Activated B cell treated with CpG ODN at 0.5 μM for 24 hours (primary cell): ENCODE measurements around the gene ANXA6. TPM values are rescaled to one million over a fixed set of nuclear protein-coding genes. Genes with fewer than 3 reads are reported as not detected.
A peak's percentile ranks its signal among the peaks of the same experiment; 100 is the strongest.

Experiments
- ATAC-seq: fragments of 200-7000 bp; cut with Tn5 transposase; one replicate; pipeline ENCODE4 v1.10.0; 2021; ENCODE audit warnings: low read depth, mild to moderate bottlenecking, moderate library complexity
- CTCF ChIA-PET: fragments of 350-600 bp; sonication (Branson Sonifier 250); formaldehyde crosslinking; loops from one replicate; lab custom pipeline; 2021; ENCODE audit warnings: antibody characterized with exemption; lab: Charles Lee
- POLR2A ChIA-PET: fragments of 350-600 bp; sonication (Branson Sonifier 250); formaldehyde crosslinking; loops from one replicate; lab custom pipeline; 2021; ENCODE audit warnings: antibody characterized with exemption; lab: Charles Lee
- DNase-seq: peaks from one replicate; pipeline ENCODE4 v3.0.0; 2022
- H3K27ac Mint-ChIP-seq: one replicate; pipeline ENCODE4 v1.8.0; 2020; ENCODE audit warnings: mixed read lengths
- H3K27me3 Mint-ChIP-seq: one replicate; pipeline ENCODE4 v1.8.0; 2021; ENCODE audit warnings: mixed read lengths
- H3K36me3 Mint-ChIP-seq: one replicate; pipeline ENCODE4 v1.8.0; 2021; ENCODE audit warnings: low read depth, mixed read lengths
- H3K4me1 Mint-ChIP-seq: one replicate; pipeline ENCODE4 v1.8.0; 2021; ENCODE audit warnings: mixed read lengths
- H3K4me3 Mint-ChIP-seq: one replicate; pipeline ENCODE4 v1.8.0; 2020; ENCODE audit warnings: mild to moderate bottlenecking, mixed read lengths
- H3K9me3 Mint-ChIP-seq: one replicate; pipeline ENCODE4 v1.8.0; 2020; ENCODE audit warnings: mixed read lengths
- intact Hi-C: fragments of 100-400 bp; cut with micrococcal nuclease; formaldehyde crosslinking; loops from one replicate; pipeline ENCODE4 v1.15.1; 2024
- total RNA-seq: library from RNA; stranded (reverse); gene quantifications from 2 replicates; pipeline ENCODE4 v1.2.3, GENCODE V29; 2022
- TF ChIP-seq, protein P1 (sequence below): fragments of 200-600 bp; IDR thresholded peaks from one replicate; pipeline ENCODE4 v1.8.0; 2022; ENCODE audit warnings: antibody characterized with exemption, mild to moderate bottlenecking

The ANXA6 gene
- total RNA-seq, 1 donor from 2014 or later, result 367 TPM

DNA sequence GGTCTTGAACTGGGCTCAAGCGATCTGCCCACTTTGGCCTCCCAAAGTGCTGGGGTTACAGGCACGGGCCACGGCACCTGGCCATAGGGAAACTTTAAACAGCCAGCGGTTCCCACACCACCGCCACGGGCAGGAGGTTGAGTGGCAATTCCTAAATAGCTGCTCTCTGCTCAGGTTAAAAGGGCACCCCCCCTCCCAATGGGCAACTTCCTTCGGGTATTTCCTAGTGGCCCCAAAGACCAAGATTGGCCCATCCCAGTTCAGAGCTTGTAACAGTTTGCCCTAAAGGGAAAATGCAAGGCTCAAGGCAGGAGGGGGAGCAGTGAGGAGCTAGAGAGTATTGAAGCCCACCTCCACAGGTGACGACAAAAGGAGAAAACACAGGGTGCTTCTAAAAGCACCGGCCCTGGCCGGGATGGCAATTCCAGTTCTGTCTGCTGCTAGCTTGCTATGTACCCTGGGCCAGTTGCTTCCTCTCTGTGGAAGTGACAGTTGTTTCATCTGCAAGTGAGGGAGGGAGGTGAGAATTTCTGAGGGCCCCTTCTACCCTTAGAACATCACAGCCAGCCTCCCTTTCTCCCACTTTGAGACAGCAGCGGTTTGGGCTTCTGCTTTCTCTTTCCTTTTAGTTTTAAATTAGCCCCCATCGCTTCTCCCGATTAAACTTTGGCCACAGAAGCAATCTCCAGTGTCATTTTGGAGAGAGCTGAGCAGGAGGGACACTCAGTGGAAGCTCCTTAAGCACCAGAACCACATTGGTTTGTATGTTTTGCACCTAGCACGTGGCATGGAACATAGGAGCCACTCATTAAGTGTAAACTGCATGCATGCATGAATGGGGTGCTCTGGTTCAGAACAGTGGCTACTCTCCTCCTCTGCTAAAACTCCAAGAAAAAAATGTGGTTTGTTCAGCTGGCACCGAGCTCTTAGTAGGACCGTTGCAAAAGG is 59.5 kb downstream of the ANXA6 start:
- POLR2A ChIA-PET, result interaction anchor here (0.5 to 6.0 kb wide), 15 partner anchors 8 to 51 kb away, joined by 3 to 90 read pairs (median 5); partner anchors contain the start of gene TNIP1
- Mint-ChIP-seq H3K27me3 (no peaks in the 10 kb centered on the region), H3K9me3 (no peaks in the 10 kb centered on the region), H3K4me3 (no peak overlapping the region), H3K27ac (peak overlapping the region; percentile 76), H3K4me1 (peaks cover 78% of the 10 kb centered on the region), H3K36me3 (peaks cover 42% of the 10 kb centered on the region)
- intact Hi-C loops, result loop anchor here (1.0 kb wide), 2 partner anchors 13 to 17 kb away; no protein-coding TSS in a partner anchor
- CTCF ChIA-PET, result interaction anchor here (1.4 to 3.8 kb wide), 4 partner anchors 11 to 140 kb away, joined by 3 to 22 read pairs (median 14); no protein-coding TSS in a partner anchor
- TF ChIP-seq, protein P1, sequence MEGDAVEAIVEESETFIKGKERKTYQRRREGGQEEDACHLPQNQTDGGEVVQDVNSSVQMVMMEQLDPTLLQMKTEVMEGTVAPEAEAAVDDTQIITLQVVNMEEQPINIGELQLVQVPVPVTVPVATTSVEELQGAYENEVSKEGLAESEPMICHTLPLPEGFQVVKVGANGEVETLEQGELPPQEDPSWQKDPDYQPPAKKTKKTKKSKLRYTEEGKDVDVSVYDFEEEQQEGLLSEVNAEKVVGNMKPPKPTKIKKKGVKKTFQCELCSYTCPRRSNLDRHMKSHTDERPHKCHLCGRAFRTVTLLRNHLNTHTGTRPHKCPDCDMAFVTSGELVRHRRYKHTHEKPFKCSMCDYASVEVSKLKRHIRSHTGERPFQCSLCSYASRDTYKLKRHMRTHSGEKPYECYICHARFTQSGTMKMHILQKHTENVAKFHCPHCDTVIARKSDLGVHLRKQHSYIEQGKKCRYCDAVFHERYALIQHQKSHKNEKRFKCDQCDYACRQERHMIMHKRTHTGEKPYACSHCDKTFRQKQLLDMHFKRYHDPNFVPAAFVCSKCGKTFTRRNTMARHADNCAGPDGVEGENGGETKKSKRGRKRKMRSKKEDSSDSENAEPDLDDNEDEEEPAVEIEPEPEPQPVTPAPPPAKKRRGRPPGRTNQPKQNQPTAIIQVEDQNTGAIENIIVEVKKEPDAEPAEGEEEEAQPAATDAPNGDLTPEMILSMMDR, result no peak
- no peak for ATAC-seq
- no peak for DNase-seq

- ATAC-seq (no peak), DNase-seq (no peak)
- intact Hi-C loops, result no loop called here
- TF ChIP-seq, protein P1, result no peak
- Mint-ChIP-seq H3K4me1 (peaks cover 86% of the 10 kb centered on the region), H3K9me3 (no peaks in the 10 kb centered on the region), H3K4me3 (no peak overlapping the region), H3K27me3 (no peaks in the 10 kb centered on the region), H3K36me3 (peaks cover 32% of the 10 kb centered on the region), H3K27ac (peak overlapping the region; percentile 66)
- CTCF ChIA-PET, result interaction anchor here (1.2 to 3.5 kb wide), 5 partner anchors 16 to 68 kb away, joined by 3 to 22 read pairs (median 4); no protein-coding TSS in a partner anchor
- POLR2A ChIA-PET, result interaction anchor here (1.1 to 6.0 kb wide), 6 partner anchors 12 to 141 kb away, joined by 3 to 90 read pairs (median 23); partner anchors contain the start of gene TNIP1
These were observed 60.5 kb downstream of the ANXA6 start for GRCh38 chr5:151097061-151097460.

- CTCF ChIA-PET, result interaction anchor here (1.2 to 2.8 kb wide), 5 partner anchors 18 to 69 kb away, joined by 3 to 11 read pairs (median 4); no protein-coding TSS in a partner anchor
- H3K4me1 Mint-ChIP-seq, result peaks cover 94% of the 10 kb centered on the region
- H3K36me3 Mint-ChIP-seq, result peaks cover 22% of the 10 kb centered on the region
- no peaks in the 10 kb centered on the region for H3K27me3 Mint-ChIP-seq
- ATAC-seq (no peak), DNase-seq (no peak)
- H3K9me3 Mint-ChIP-seq, result no peaks in the 10 kb centered on the region
- TF ChIP-seq, protein P1, result no peak
- intact Hi-C loops, result no loop called here
- POLR2A ChIA-PET, result interaction anchor here (0.7 to 6.0 kb wide), 11 partner anchors 11 to 142 kb away, joined by 3 to 90 read pairs (median 6); partner anchors contain the start of gene TNIP1
- H3K4me3 Mint-ChIP-seq, result peak overlapping the region; percentile 48
- peak overlapping the region; percentile 82 for H3K27ac Mint-ChIP-seq
These were observed 61.6 kb downstream of the ANXA6 start for GRCh38 chr5:151096001-151096373.

DNA sequence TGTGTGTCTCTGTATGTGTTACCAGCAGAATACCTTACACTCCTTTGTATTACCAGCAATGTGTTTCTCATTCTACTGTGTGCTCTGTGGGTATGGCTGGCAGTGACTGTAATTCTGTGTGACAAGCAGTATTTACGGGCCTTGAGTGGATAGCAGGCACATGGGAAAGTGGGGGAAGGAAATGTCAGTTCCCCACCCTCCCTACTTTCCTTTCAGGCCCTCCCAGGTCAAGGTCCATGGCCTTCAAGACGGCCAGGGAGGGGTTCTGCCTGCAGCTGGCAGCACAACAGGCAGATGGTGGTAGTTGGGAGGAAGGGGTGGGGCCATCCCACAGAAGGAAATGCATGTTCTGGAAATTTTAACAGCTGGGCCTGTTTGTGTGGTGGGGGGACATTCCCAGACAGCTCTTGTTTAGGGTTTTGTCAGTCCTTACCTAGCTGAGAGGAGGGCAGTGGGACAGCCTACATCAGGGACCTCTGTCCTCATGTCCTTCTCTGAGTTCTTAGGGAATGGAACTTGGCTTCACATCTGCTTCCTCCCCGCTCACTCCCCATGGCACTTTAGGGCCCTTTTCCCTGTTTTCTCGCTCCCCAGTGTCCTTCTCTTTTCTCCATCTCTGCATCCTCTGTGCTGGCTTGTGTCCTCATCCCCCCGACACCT is 62.1 kb downstream of the ANXA6 start:
- POLR2A ChIA-PET, result interaction anchor here (0.7 to 6.0 kb wide), 9 partner anchors 10 to 43 kb away, joined by 3 to 90 read pairs (median 6); partner anchors contain the start of gene TNIP1
- Mint-ChIP-seq H3K27ac (peak overlapping the region; percentile 94), H3K4me1 (peaks cover 91% of the 10 kb centered on the region), H3K36me3 (peaks cover 17% of the 10 kb centered on the region), H3K4me3 (peak overlapping the region; percentile 48), H3K9me3 (no peaks in the 10 kb centered on the region), H3K27me3 (no peaks in the 10 kb centered on the region)
- ATAC-seq, result no peak
- TF ChIP-seq, protein P1, result no peak
- intact Hi-C loops, result no loop called here
- no peak for DNase-seq
- CTCF ChIA-PET, result interaction anchor here (1.4 to 2.8 kb wide), 4 partner anchors 18 to 69 kb away, joined by 4 to 11 read pairs (median 6); no protein-coding TSS in a partner anchor
